ENCODE data around the gene FEN1.
A peak's percentile ranks its signal among the peaks of the same experiment; 100 is the strongest.

Gene FEN1

DNA sequence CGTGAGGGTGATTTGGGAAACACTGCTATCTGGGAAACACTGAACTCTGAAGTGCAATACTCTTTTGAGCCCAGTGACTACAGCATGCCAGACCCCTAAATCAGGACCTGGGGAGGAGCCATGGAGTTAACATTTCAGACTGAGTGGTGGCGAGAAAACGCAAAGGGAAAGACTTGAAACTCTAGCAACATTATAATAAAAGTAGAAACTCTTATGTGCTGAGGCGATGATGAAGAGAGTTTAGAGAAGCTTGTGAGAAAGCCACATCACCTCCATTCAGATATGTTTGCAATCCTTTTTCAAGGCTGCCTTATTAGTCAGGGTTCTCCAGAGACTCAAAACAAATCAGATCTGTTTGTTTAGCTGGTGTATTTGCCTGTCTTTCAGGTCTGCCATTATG lies 1.9 kb downstream of the FEN1 start:
- Mint-ChIP-seq H3K9me3 (no peaks in the 10 kb centered on the region), H3K27me3 (no peaks in the 10 kb centered on the region)

DNA sequence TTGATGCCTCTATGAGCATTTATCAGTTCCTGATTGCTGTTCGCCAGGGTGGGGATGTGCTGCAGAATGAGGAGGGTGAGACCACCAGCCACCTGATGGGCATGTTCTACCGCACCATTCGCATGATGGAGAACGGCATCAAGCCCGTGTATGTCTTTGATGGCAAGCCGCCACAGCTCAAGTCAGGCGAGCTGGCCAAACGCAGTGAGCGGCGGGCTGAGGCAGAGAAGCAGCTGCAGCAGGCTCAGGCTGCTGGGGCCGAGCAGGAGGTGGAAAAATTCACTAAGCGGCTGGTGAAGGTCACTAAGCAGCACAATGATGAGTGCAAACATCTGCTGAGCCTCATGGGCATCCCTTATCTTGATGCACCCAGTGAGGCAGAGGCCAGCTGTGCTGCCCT lies 2.7 kb downstream of the FEN1 start:
- ATAC-seq (no peak), DNase-seq (no peak)
- Mint-ChIP-seq H3K9me3 (no peaks in the 10 kb centered on the region), H3K27ac (no peak overlapping the region), H3K4me3 (no peak overlapping the region), H3K27me3 (no peaks in the 10 kb centered on the region), H3K4me1 (peaks cover 66% of the 10 kb centered on the region)

More for the DNA sequence above, 1.9 kb downstream of the FEN1 start:
- Mint-ChIP-seq H3K4me1 (peaks cover 75% of the 10 kb centered on the region), H3K4me3 (peak overlapping the region; percentile 89 to 92), H3K27ac (no peak overlapping the region)
- ATAC-seq (no peak), DNase-seq (no peak)

GRCh38 chr11:61795876-61796526 lies 3.3 kb downstream of the FEN1 start:
- Mint-ChIP-seq H3K4me1 (peaks cover 66% of the 10 kb centered on the region), H3K27ac (no peak overlapping the region), H3K9me3 (no peaks in the 10 kb centered on the region), H3K4me3 (no peak overlapping the region), H3K27me3 (no peaks in the 10 kb centered on the region)
- DNase-seq (no peak), ATAC-seq (no peak)

DNA sequence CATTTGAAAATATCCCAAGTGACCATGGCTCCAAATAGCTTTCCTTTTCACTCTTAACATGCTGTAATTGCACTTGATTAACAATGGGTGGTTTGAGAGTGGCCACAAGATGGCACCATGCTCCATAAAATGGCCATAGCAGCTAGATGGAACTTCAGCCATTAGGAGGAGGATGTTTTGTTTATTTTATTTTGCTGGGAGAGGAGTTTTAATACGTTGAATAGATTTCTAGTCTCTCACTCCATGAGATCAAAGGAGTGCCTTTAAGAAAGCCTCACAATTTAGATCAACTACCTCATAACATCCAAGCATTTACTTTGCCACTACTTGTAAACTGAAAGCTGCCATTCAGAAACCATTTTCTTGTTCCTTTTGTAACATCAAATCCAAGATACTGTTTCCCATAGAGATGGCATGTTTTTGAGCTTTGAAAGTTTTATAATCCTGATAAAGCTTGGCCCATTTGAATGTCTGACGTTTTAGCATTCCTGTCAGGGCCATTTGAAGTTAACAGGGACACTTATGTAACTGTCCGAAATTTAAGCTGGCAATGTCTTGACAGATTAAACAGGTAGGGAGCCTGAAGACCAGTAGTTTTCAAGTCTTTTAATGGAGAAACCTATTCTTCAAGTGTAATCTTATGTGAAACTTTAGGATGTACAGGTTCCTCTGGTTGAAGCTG lies 4.7 kb downstream of the FEN1 start:
- H3K4me1 Mint-ChIP-seq, result peaks cover 58% of the 10 kb centered on the region
- no peak overlapping the region for H3K4me3 Mint-ChIP-seq
- H3K27me3 Mint-ChIP-seq, result no peaks in the 10 kb centered on the region
- H3K27ac Mint-ChIP-seq, result no peak overlapping the region
- H3K9me3 Mint-ChIP-seq, result no peaks in the 10 kb centered on the region
- ATAC-seq (no peak), DNase-seq (peak; percentile 58 to 60)

DNA sequence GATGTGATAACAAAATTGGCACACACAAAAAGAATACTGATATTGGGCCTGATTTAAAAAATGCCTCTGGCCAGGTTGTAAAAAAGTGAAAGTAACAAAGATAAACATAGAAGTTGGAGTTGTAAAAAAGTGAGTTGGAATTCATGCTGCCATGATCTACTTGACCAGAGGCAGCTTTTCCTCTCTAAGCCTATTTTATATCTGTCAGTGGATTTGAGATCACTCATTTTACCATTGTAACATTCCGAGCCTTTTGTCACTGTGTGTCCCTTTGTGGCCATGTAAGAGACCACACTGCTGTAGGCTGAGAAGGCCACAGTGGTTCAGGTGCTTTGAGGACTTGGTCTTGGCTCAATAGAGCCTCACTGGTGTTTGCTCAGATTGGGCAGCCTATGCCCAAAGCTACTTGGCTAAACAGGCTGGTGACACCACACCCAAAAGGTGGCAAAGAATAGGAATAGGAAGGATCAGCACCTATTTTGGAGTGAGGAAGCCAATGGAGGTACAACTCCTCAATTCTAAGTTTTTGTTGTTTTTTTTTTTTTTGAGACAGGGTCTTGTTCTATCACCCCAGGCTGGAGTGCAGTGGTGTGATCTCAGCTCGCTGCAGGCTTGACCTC lies 7.1 kb downstream of the FEN1 start:
- Mint-ChIP-seq H3K27ac (no peak overlapping the region), H3K4me3 (no peak overlapping the region)

DNA sequence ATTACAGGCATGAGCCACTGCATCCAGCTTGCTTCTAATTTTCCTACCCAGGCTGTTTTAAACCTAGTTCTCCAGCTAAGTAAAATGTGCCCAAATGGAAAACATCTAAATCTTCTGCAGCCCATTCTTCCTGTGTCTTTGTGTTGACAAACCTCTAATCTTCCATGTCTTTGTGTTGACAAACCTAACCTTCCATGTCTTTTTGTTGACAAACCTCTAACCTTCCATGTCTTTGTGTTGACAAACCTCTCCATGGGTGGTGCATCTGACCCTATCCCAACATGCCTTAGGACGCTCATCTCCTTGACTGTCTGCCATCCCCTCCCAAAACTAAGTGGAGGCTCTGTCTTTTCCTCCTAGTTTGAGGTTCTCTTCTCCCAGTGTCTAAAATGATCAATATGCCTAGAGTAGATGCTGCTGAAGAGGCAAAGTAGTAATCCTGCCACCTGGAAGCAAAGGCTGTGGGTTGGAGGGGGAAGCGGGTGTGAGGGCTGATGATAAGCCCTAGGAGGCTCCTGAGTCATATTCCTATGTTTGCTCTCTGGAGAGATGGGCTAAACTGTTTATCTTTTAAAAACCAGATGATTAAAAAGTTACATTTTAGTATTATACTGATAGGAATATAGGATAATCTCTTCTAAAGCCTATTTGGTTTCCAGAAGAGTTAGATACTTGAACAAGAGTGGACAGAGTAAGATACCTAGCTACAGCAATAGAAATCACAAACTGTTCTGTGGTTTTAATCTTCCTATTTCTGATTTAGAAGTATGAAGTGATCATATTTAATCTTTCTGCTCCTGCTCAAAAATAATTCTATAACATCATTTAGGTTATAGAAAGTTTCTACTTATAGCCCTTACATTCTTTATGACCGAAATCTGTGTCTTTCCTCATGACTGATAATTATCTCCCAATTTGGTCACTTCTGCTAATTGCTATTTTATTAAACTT lies 7.9 kb downstream of the FEN1 start:
- ATAC-seq (no peak), DNase-seq (no peak)
- Mint-ChIP-seq H3K4me3 (no peak overlapping the region), H3K27me3 (no peaks in the 10 kb centered on the region), H3K27ac (no peak overlapping the region), H3K9me3 (no peaks in the 10 kb centered on the region), H3K4me1 (peaks cover 37% of the 10 kb centered on the region)

More for the DNA sequence above, 7.1 kb downstream of the FEN1 start:
- H3K27me3 Mint-ChIP-seq, result no peaks in the 10 kb centered on the region
- H3K9me3 Mint-ChIP-seq, result no peaks in the 10 kb centered on the region
- H3K4me1 Mint-ChIP-seq, result peaks cover 44% of the 10 kb centered on the region
- no peak for ATAC-seq
- DNase-seq, result no peak

- peak overlapping the region in 1 of 2 donors; percentile 35 for H3K27ac Mint-ChIP-seq
- H3K9me3 Mint-ChIP-seq, result no peaks in the 10 kb centered on the region
- no peaks in the 10 kb centered on the region for H3K27me3 Mint-ChIP-seq
- peaks cover 18% of the 10 kb centered on the region for H3K4me1 Mint-ChIP-seq
- no peak for ATAC-seq
- H3K4me3 Mint-ChIP-seq, result no peak overlapping the region
- DNase-seq, result no peak
Observed at GRCh38 chr11:61802605-61803004, 9.9 kb downstream of the FEN1 start.

DNA sequence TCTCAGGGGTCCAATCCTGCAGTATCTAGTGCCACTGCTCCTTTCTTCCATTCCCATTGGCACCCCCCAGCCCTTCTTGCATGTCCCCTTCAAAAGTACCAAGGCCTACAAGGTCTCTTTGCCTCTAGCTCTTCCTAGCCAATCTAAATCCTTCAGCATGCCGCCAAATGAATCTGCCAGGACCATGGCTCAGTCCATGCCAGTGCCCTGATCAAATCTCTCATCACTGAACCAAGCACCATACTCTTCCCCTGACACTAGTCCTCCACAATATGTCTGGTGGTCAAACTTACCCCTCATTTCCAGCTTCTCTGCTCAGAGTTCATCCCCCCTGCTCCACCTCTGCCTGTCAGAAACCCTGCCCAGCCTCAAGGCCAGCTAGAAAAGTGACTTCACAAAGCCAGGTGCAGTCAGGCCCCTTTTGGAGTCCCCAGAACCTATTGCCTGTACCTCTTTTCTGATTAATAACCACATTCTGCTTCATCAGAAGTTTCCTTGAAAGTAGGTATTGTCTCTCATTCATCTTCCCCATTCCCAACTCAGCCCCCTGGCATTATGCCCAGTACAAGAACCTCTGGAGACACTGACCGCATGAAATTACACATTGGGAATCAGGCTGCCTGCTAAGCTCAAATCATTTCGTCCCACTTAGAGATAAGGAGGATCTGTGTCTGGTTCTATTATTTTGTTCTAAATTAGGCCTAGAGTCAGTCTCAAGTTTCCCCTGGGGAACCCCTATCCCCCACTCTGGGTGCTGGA lies 11.4 kb downstream of the FEN1 start:
- Mint-ChIP-seq H3K4me3 (no peak overlapping the region), H3K27me3 (no peaks in the 10 kb centered on the region), H3K4me1 (peaks cover 10% of the 10 kb centered on the region), H3K27ac (peak overlapping the region in 1 of 2 donors; percentile 7), H3K9me3 (no peaks in the 10 kb centered on the region)
- DNase-seq (no peak), ATAC-seq (no peak)

GRCh38 chr11:61805146-61805545 lies 12.4 kb downstream of the FEN1 start:
- Mint-ChIP-seq H3K4me1 (peaks cover 5% of the 10 kb centered on the region), H3K9me3 (no peaks in the 10 kb centered on the region), H3K4me3 (no peak overlapping the region), H3K27ac (peak overlapping the region in 1 of 2 donors; percentile 30), H3K27me3 (no peaks in the 10 kb centered on the region)
- DNase-seq, result no peak
- no peak for ATAC-seq

DNA sequence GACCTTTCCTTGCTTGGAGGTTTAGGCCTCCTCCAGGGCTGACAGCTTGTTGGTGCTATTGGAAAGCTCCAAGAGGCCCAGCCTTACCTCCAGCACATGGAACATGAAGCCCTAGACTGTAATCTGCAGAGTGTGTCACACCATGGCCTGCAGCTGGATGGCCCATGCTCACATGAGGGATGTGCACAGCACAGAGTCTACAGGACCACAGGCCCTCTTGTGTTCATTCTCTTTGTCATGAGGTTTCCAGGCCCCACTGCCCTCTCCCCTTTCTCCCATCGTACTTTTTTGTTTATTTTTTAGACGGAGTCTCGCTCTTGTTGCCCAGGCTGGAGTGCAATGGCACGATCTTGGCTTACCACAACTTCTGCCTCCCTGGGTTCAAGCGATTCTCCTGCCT lies 14.1 kb downstream of the FEN1 start:
- DNase-seq (no peak), ATAC-seq (no peak)
- no peak overlapping the region for H3K27ac Mint-ChIP-seq
- no peaks in the 10 kb centered on the region for H3K27me3 Mint-ChIP-seq
- H3K4me3 Mint-ChIP-seq, result no peak overlapping the region
- no peaks in the 10 kb centered on the region for H3K9me3 Mint-ChIP-seq
- H3K4me1 Mint-ChIP-seq, result peaks cover 5% of the 10 kb centered on the region

DNA sequence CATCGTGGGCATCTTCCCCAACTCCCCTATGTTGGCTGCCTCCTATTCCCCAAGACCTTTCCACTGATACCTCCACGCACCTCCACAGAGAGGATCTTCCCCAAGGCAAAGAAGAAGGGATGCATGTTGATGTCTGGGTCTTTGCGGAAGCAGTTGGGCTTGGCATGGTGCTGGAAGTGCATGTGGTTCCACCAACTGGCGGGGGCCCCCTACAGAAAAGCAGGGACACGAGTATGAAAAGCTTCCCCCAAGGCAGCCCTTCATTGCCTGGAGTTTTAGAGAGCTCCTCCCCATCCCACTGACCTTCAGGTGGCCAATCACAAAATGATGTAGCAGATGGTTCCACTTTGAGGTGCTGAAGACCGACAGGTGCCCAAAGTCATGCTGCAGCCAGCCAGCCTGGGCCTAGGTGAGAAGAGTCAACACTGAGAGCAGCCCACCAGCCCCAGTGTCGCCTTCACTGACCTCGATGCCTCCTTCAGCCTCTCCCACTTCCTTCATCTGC lies 18.0 kb downstream of the FEN1 start:
- H3K27ac Mint-ChIP-seq, result no peak overlapping the region
- H3K27me3 Mint-ChIP-seq, result peaks cover 11% of the 10 kb centered on the region
- no peak overlapping the region for H3K4me3 Mint-ChIP-seq
- DNase-seq (no peak), ATAC-seq (no peak)
- no peaks in the 10 kb centered on the region for H3K9me3 Mint-ChIP-seq
- H3K4me1 Mint-ChIP-seq, result peaks cover 19% of the 10 kb centered on the region

GRCh38 chr11:61811831-61812230 lies 19.1 kb downstream of the FEN1 start:
- no peaks in the 10 kb centered on the region for H3K9me3 Mint-ChIP-seq
- no peak for DNase-seq
- no peak for ATAC-seq
- no peak overlapping the region for H3K27ac Mint-ChIP-seq
- H3K27me3 Mint-ChIP-seq, result peaks cover 20% of the 10 kb centered on the region
- no peak overlapping the region for H3K4me3 Mint-ChIP-seq
- peaks cover 27% of the 10 kb centered on the region for H3K4me1 Mint-ChIP-seq

- no peak overlapping the region for H3K27ac Mint-ChIP-seq
- H3K27me3 Mint-ChIP-seq, result peaks cover 27% of the 10 kb centered on the region
- no peak overlapping the region for H3K4me3 Mint-ChIP-seq
- ATAC-seq (no peak), DNase-seq (no peak)
- no peaks in the 10 kb centered on the region for H3K9me3 Mint-ChIP-seq
- peaks cover 37% of the 10 kb centered on the region for H3K4me1 Mint-ChIP-seq
Observed at GRCh38 chr11:61812736-61813411, 20.2 kb downstream of the FEN1 start.

DNA sequence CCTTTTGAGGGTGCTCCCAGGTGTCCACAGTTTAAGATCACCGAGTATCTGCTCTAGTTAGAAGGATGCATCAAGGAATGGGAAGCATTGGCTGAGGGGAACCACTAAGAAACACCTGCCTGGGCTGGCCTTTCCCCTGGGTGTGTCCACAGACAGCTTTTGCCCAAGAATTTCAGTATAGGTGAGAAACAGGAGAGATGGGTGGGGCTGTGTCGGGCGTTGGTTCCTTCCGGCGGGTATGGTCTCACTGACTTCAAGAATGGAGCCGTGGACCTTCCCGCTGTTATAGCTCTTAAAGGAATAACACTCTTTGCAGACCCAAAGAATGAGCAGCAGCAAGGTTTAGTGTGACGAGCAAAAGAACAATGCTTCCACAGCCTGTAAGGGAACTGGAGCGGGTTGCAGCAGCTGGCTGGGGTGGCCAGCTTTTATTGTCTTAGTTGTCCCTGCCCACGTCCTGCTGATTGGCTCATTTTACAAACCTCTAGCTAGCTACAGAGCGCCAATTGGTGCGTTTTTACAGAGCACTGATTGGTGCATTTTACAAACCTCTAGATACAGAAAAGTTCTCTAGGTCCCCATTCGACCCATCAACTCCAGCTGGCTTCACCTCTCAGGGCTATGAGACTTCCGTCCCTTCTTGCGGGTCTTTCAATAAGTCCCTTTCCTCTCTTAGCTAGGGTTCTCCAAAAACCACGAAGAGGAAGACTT lies 21.7 kb downstream of the FEN1 start:
- H3K27me3 Mint-ChIP-seq, result peaks cover 32% of the 10 kb centered on the region
- H3K4me1 Mint-ChIP-seq, result peaks cover 37% of the 10 kb centered on the region
- H3K9me3 Mint-ChIP-seq, result no peaks in the 10 kb centered on the region
- peak overlapping the region in 1 of 2 donors; percentile 72 for H3K27ac Mint-ChIP-seq
- DNase-seq (no peak), ATAC-seq (no peak)
- H3K4me3 Mint-ChIP-seq, result peak overlapping the region; percentile 85 to 99
